Stimulated activated CD8-positive, alpha-beta memory T cell treated with anti-CD3 and anti-CD28 coated beads, Interleukin-7, amount 100 ng/mL, for 24 hours (primary cell): ENCODE measurements around the gene MISP3.

Experiments used
- DNase-seq: peaks from one replicate; pipeline ENCODE4 v3.0.0-alpha.2; 2020; ENCODE audit warnings: low read depth

MISP3 gene

GRCh38 chr19:14080887-14081796 lies 8.6 kb downstream of the MISP3 start:
- peak; percentile 99 for DNase-seq

- no peak for DNase-seq
Measured at GRCh38 chr19:14081797-14082674, 9.4 kb downstream of the MISP3 start.

GRCh38 chr19:14082675-14082960 lies 10.0 kb downstream of the MISP3 start:
- DNase-seq, result no peak

GRCh38 chr19:14085309-14085995 lies 12.9 kb downstream of the MISP3 start, which contains the start of gene C19orf67:
C19orf67 (minus strand) TSS chr19:14085783; CDS start chr19:14085627, 156 bp downstream.
- DNase-seq, result no peak

- no peak for DNase-seq
Measured at GRCh38 chr19:14086098-14086497, 13.5 kb downstream of the MISP3 start.

- DNase-seq, result no peak
Measured at GRCh38 chr19:14088634-14089411, 16.2 kb downstream of the MISP3 start.

GRCh38 chr19:14089412-14089661 lies 16.8 kb downstream of the MISP3 start:
- no peak for DNase-seq

GRCh38 chr19:14089662-14090508 lies 17.3 kb downstream of the MISP3 start:
- no peak for DNase-seq

- DNase-seq, result peak; percentile 71
Measured at GRCh38 chr19:14090509-14091080, 18.0 kb downstream of the MISP3 start, which contains the start of gene SAMD1. SAMD1 (minus strand) TSS chr19:14090751.

GRCh38 chr19:14091081-14091812 lies 18.7 kb downstream of the MISP3 start:
- peak; percentile 23 for DNase-seq

- DNase-seq, result no peak
Measured at GRCh38 chr19:14091813-14092462, 19.4 kb downstream of the MISP3 start.

GRCh38 chr19:14093117-14093823 lies 20.7 kb downstream of the MISP3 start:
- no peak for DNase-seq

- DNase-seq, result no peak
Measured at GRCh38 chr19:14094854-14095253, 22.3 kb downstream of the MISP3 start.

- DNase-seq, result no peak
Measured at GRCh38 chr19:14096272-14096992, 23.8 kb downstream of the MISP3 start.

- no peak for DNase-seq
Measured at GRCh38 chr19:14097532-14098151, 25.1 kb downstream of the MISP3 start.

GRCh38 chr19:14101003-14101545 lies 28.5 kb downstream of the MISP3 start:
- DNase-seq, result no peak

- no peak for DNase-seq
Measured at GRCh38 chr19:14102102-14102696, 29.6 kb downstream of the MISP3 start.
